Activated CD8-positive, alpha-beta memory T cell treated with anti-CD3 and anti-CD28 coated beads for 36 hours (primary cell): ENCODE data around the gene SMC3. TPM values are rescaled to one million over a fixed set of nuclear protein-coding genes. Genes with fewer than 3 reads are reported as not detected.

Source experiments
- CTCF ChIA-PET: fragments of 350-600 bp; sonication (Branson Sonifier 250); formaldehyde crosslinking; loops from one replicate; lab custom pipeline; 2021; ENCODE audit warnings: antibody characterized with exemption; lab: Charles Lee
- POLR2A ChIA-PET: fragments of 350-600 bp; sonication (Branson Sonifier 250); formaldehyde crosslinking; loops from one replicate; lab custom pipeline; 2021; ENCODE audit warnings: antibody characterized with exemption; lab: Charles Lee
- total RNA-seq, 2 experiments: library from RNA; stranded (reverse); gene quantifications; one replicate each; pipeline ENCODE4 v1.2.3, GENCODE V29; 2021

Gene SMC3
- total RNA-seq, 2 experiments from 2014 or later: 73.7 to 73.9 TPM

- ChIA-PET CTCF (interaction anchor here (1.1 kb wide), 1 partner anchor 22 kb away, joined by 5 read pairs; no protein-coding TSS in a partner anchor), POLR2A (no interaction called here)
Measured at GRCh38 chr10:110649347-110650264, 82.1 kb downstream of the SMC3 start.

- ChIA-PET POLR2A (no interaction called here), CTCF (interaction anchor here (1.1 kb wide), 1 partner anchor 22 kb away, joined by 5 read pairs; no protein-coding TSS in a partner anchor)
Measured at GRCh38 chr10:110650265-110650668, 82.8 kb downstream of the SMC3 start.

- POLR2A ChIA-PET: no interaction called here
- CTCF ChIA-PET: no interaction called here
Measured at GRCh38 chr10:110651044-110651958, 83.8 kb downstream of the SMC3 start.

GRCh38 chr10:110652475-110653118 lies 85.1 kb downstream of the SMC3 start:
- ChIA-PET POLR2A (no interaction called here), CTCF (no interaction called here)

Other genes with a start within 250 kb of the SMC3 start
- 10 to 100 TPM; 98.6 to 99.4 TPM for gene DUSP5, start 69.8 kb upstream of the SMC3 start, total RNA-seq
- gene RBM20, start 76.6 kb downstream of the SMC3 start, total RNA-seq: under 1 TPM; 0.15 to 0.42 TPM